HPDE6-E6E7 (cell line): ENCODE results near the gene BNIPL.
A peak's percentile ranks its signal among the peaks of the same experiment; 100 is the strongest.

Experiments
- DNase-seq: peaks from one replicate; pipeline ENCODE4 v3.0.0; 2011; ENCODE audit warnings: missing footprints; ENCODE audit errors: extremely low spot score

The BNIPL gene

DNA sequence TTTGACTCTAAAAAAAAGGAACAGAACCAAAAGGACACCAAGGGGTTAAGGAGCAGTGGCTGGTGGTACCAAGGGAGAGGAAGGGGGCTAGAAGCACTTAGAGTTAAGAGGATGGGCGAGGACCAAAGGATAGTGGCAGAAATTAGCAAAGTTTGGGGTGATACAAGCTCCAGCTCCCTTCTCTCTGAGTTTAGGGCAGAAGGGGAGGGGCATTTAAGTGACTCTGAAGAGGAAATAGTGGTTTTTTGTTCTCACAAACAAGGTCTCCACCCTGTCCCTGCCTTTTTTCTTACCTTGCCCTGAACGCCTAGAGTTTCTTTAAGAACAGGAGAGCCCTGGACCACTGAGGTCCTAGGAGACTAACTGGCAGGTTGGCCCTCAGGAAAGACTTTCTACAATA is 19.8 kb downstream of the BNIPL start:
- no peak for DNase-seq

DNA sequence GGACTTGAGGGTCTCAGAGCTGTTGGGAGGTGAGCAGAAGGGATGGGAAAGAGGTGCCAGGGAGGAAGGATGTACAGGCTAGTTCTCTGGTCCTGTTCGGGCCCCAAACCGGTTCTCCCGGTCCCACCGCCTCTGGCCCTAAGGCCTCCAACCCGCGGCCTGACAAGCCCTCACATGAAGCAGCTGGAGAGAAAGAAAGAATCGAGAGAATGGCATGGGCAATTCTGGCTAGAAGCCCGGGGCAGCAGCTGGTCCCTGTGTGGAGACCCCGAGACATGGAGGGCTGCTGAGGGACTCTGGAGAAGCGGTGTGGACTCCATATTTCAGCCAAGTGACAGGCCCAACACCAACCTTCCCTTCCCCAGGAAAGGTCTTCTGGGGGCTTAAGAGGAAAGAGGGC is 22.3 kb downstream of the BNIPL start:
- peak; percentile 87 for DNase-seq

DNA sequence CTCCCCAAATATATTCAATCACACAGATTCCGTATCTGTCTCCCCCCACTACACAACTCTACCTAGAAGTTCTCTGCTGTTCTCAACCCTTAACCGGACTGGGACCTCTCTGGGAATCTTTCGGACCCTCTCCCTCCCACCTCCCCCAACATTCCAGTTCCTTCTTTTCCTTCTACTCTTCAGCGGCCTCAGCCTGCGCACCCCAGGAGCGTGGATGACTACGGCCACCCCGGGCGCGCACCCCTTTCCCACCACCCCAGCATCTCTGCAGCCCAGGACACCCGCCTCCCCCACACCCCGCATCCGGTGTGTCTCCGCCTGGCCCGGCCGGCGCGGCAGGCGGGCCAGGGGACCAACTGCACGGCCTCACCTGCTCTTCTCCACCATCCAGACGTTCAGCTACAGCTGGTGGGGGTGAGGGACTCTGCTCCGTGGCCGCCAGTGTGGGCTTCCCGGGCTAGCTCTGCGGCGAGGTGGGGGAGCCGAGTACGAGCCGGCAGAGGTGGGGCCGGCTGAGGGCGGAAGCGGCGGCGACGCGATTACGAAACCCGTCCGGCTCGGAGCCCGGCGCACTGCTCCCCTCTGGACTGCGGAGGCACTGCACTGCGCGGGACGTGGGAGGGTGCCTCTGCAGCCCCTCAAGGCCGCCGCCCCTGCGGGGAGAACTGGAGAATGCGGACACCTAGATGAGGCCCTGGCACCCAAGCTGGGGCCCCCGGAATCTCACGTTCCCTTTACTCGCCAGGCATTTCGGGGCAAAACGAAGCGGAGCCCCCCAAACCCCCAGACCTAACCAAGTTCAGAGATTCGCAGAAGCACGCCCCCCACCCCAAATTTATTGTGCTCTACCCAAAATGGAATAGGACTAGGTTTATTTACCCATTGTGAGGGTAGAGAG is 23.0 kb downstream of the BNIPL start, which contains the start of gene CDC42SE1:
Gene CDC42SE1, minus strand, starts transcription at position 514 of the 898 bp plus-strand sequence. CDS start 3,892 bp downstream, outside the sequence.
- peak; percentile 75 for DNase-seq

DNA sequence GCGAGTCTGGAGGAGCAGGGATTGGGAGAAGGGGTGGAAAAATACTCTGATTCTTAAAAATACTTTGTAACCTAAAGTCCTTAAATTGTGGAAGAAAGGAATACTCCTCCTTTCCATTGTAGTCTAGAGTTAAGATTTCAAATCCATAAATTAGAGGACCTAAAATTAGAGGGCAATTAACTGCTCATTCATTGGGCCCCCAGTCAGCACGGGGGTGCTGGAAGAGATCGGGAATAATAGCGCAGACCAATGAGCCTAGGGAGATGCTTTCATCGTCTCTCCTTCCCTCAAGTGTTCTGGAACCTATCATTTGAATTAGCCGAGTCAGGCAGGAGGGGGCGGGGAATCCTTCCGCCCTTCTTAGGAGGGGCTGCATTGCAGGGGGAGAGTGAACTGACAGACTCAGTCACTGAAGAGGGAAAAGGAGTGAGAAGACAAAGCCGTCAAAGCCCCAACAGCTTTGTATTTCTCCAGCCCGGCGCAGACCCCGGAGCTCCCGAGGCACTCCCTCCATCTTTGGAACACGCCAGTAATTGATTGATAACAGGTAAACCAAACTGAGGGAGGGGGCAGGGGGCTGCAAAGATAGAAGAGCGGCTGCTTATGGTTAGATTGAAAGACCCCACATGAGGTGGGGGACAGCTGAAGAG is 23.7 kb downstream of the BNIPL start, which contains the start of gene MLLT11:
Gene MLLT11, plus strand, starts transcription at position 391 of the 650 bp plus-strand sequence. CDS start 6,828 bp downstream, outside the sequence.
- no peak for DNase-seq

DNA sequence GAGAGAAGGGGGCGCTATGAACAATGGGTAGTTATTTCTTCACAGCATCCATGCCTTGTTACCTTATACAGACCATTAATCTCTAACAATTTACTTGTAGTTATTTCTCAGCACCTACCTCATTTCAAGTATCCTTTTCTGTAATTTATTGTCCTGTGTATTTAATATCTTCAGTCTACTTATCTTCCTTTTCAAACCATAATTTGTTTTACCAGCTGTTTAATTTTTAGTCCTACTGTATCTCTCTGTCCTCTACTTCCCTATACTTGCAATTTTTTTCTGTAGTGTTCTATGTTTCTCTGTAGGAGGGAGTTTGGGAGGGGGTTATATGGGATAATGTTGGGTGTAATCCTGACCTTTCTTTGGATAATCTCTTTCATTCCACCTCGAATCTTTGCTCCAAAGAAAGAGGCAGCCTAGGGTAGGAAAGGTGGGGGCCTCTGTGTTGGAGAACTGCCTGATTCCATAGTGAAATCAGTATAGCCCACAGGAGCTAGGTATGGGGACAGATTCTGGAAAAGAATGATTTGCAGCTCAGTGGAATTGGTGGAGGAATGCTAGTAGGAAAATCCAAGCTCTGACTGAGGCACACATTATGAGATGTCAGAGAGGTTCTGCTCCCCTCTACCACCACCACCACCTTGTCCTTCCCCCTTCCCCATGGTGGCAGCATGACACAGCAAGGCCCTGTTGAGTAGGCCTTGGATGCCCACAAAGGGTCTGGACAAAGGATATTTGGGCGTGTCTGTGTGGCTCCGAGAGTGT is 24.5 kb downstream of the BNIPL start:
- no peak for DNase-seq

DNA sequence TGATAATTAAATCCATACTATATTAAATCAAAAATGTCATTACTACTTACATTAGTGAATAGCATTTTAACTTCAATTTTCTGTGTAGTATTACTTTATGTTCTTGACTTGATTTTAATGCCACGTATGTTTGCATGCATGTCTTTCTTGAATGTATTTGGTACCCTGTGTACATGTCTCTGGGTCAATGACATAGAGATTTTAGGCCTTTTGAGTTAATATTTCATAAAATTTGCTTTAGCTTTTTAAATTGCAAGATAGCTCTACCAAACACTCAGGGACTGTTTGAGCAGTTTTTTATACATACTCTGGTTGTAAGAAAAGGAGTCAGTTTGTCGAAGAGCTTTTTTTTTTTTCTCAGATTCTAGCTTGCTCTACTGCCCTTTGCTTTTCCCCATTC is 25.3 kb downstream of the BNIPL start:
- no peak for DNase-seq

DNA sequence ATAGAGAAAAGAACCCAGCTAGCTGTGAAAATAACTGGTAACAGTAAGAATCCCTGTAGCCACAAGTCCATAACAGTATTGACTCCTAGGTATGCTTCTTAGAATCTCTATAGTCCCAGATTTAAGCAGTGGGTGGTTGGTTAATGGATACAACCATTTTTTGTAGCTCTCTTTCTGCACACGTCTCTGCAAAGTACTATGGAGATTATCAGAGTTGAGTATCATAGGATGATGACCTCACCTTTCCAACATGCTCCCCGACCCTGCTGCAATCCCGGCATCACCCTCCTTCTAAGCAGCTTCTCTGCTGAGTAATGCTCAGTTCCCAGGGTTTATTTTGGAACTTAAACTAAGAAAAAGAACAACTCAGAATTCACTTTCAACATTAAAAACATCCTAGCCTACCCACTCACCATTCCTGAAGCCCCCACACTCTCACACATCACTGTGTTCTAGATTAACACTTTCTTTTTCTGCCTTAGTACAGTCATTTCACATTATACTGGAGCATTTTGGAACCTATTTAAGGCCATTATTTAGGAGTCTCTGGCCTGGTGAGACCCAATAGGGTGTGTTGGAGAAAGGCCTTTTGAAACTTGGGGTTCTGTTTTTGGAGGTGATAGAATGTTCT is 26.5 kb downstream of the BNIPL start:
- peak; percentile 60 for DNase-seq

DNA sequence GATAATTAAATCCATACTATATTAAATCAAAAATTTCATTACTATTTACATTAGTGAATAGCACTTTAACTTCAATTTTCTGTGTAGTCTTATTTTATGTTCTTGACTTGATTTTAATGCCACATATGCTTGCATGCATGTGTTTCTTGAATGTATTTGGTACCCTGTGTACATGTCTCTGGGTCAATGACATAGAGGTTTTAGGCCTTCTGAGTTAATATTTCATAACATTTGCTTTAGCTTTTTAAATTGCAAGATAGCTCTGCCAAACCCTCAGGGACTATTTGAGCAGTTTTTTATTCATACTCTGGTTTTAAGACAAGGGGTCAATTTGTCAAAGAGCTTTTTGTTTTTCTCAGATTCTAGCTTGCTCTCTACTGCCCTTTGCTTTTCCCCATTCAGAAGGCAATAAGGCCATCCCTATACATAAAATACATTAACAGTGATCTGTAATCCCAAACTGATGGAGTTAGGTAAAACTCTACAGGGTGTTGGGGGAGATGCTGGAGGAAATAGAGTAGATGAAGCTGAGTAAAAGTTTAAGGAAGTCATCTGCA is 28.8 kb downstream of the BNIPL start:
- no peak for DNase-seq

DNA sequence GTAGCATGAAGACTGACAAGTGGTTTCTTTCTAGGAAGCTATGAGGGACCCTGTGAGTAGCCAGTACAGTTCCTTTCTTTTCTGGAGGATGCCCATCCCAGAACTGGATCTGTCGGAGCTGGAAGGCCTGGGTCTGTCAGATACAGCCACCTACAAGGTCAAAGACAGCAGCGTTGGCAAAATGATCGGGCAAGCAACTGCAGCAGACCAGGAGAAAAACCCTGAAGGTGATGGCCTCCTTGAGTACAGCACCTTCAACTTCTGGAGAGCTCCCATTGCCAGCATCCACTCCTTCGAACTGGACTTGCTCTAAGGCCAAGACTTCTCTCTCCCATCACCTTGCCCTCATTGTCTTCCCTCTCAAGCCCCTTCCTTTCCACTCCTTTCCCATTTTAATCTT is 30.8 kb downstream of the BNIPL start:
- DNase-seq: no peak

DNA sequence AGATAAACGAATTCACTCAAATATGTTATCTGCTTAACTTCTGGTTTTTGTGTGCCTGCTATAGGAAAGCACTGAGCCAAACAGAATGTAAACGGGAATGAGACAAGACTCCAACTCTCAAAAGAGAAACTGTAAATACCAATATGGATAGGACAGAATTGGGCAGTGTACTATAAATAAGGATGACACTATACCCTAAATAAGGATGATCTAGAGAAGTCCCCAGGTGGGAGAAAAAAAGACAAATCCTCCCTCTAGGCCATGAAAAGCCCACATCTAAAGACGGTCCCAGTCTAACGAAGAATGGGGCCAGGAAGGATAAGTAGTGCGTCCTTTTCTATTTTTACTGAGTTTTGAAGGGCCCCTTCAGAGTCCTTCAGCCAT is 32.7 kb downstream of the BNIPL start:
- no peak for DNase-seq

DNA sequence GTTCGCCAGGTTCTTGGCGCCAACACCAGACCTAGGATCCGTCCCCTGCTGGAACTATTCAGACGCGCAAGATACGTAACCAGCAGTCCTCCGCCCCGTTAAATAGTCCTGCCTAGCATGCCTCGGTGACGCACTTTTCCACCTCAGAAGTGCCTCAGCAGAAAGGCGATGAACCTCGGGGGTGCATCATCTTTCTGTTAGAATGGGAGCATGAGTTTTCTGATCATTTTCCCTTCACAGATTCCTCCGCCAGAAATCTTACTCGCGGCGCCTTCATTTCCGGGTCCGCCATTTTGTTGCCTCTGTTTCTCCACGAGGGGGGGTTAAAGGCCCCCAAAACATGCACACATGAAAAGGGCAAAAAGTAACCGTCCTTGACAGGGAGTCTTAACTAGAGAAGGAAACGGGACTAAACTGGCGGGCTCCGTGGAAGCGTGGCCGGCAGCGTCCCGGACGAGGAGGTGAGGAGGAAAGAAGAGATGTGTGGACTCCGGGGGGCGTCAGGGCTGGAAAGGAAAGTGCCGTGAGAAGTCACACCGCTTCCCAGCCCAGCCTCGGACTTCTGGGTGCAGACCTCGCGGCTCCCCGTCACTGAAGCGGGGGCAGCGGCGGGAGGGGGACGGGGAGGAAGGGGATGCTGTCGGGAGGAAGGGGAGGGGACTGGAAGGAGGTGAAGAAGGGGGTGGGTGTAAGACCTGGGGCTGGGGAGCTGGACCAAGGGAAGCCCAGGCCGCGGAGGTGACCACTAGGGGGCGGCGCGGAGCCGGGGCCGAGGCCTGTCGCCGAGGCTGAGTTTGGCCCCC is 34.3 kb downstream of the BNIPL start, which contains the start of gene GABPB2:
Gene GABPB2, plus strand, starts transcription at position 288 of the 803 bp plus-strand sequence. CDS start 17,429 bp downstream, outside the sequence.
- DNase-seq: peak; percentile 79

DNA sequence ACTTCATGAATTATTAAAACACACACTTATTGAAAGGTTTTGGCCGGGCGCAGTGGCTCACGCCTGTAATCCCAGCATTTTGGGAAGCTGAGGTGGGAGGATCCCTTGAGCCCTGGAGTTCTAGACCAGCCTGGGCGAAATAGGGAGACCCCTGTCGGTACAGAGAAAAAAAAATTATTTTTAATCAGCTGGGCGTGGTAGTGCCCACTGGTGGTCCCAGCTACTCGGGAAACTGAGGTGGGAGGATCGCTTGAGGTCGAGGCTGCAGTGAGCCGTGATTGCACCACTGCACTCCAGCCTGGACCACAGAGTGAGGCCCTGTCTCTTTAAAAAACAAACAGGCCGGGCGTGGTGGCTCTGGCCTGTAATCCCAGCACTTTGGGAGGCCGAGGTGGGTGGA is 35.8 kb downstream of the BNIPL start:
- no peak for DNase-seq

DNA sequence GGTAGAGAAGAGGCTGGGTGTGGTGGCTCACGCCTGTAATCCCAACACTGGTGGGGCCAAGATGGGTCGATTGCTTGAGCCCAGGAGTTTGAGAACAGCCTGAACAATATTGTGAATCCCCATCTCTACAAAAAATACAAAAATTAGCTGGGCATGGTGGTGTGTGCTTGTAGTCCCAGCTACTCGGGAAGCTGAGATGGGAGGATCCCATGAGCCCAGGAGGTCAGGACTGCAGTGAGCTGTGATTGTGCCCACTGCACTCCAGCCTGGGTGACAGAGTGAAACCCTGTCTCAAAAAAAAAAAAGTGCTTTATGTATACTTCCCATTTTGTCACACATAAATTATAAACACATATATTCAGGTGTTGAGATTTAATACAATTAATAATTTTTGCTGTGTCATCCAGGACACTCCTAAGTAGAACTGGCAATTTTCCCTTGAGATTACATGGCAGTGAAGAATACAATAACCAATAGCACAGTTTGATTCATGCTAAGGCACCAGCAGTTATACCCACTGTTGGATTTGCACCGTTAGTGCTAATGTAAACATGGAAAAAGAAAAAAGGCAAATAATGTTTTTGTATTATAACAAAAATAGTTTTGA is 49.7 kb downstream of the BNIPL start:
- no peak for DNase-seq
